DND-41 (cell line): ENCODE measurements around the gene GNG8.

ENCODE experiments used
- ATAC-seq: fragments of 200-7000 bp; cut with Tn5 transposase; 3 replicates; pipeline ENCODE4 v1.9.1; 2021; ENCODE audit warnings: low read depth; ENCODE audit not compliant: insufficient read depth
- DNase-seq: peaks from one replicate; pipeline ENCODE4 v3.0.0-alpha.2; 2020
- H2AFZ ChIP-seq: 2 replicates; pipeline ENCODE4 v1.6.0; 2012; ENCODE audit warnings: low read depth, low read length
- H3K27ac ChIP-seq: 2 replicates; pipeline ENCODE4 v1.5.1; 2012; ENCODE audit warnings: low read length, inconsistent platforms
- H3K27me3 ChIP-seq: fragments of 200-600 bp; sonication (generic); 2 replicates; pipeline ENCODE4 v1.6.0; 2012; ENCODE audit warnings: low read length, mild to moderate bottlenecking, inconsistent platforms; ENCODE audit not compliant: insufficient read depth, poor library complexity
- H3K36me3 ChIP-seq: 2 replicates; pipeline ENCODE4 v1.5.1; 2012; ENCODE audit warnings: low read length, inconsistent platforms; ENCODE audit not compliant: insufficient read depth
- H3K4me1 ChIP-seq: 2 replicates; pipeline ENCODE4 v1.5.1; 2012; ENCODE audit warnings: mild to moderate bottlenecking, low read length; ENCODE audit not compliant: insufficient read depth
- H3K4me2 ChIP-seq: 2 replicates; pipeline ENCODE4 v1.6.0; 2012; ENCODE audit warnings: mild to moderate bottlenecking, moderate library complexity, low read length, inconsistent platforms; ENCODE audit not compliant: insufficient read depth
- H3K4me3 ChIP-seq, 2 experiments: fragments of 200-600 bp in 1 of 2; shearing (Covaris generic) in 1 of 2; 2 replicates each; pipeline ENCODE4 v1.5.1; 2012 to 2016; ENCODE audit warnings: inconsistent platforms in 2 of 2, low read length in 2 of 2, mild to moderate bottlenecking in 2 of 2, low read depth in 1 of 2, moderate library complexity in 1 of 2
- H3K79me2 ChIP-seq: 2 replicates; pipeline ENCODE4 v1.6.0; 2012; ENCODE audit warnings: low read length, inconsistent platforms; ENCODE audit not compliant: insufficient read depth
- H3K9ac ChIP-seq: 2 replicates; pipeline ENCODE4 v1.6.0; 2012; ENCODE audit warnings: low read depth, mild to moderate bottlenecking, inconsistent platforms, low read length, moderate library complexity
- H3K9me3 ChIP-seq: 2 replicates; pipeline ENCODE4 v1.5.1; 2012; ENCODE audit warnings: low read length, moderate library complexity, mild to moderate bottlenecking, inconsistent platforms; ENCODE audit not compliant: insufficient read depth, severe bottlenecking
- H4K20me1 ChIP-seq: 2 replicates; pipeline ENCODE4 v1.6.0; 2012; ENCODE audit warnings: low read length; ENCODE audit not compliant: insufficient read depth
- EZH2 ChIP-seq: IDR thresholded peaks from 3 replicates; pipeline ENCODE4 v1.6.1; 2012; ENCODE audit warnings: borderline replicate concordance, low read depth, mild to moderate bottlenecking, moderate library complexity, low read length, inconsistent platforms; ENCODE audit not compliant: severe bottlenecking
- TF ChIP-seq, protein P1 (sequence below): IDR thresholded peaks from 2 replicates; pipeline ENCODE4 v1.5.1; 2012; ENCODE audit warnings: borderline replicate concordance, low read length, moderate library complexity, mild to moderate bottlenecking; ENCODE audit not compliant: poor library complexity, severe bottlenecking; ENCODE audit errors: extremely low read depth

The GNG8 gene

DNA sequence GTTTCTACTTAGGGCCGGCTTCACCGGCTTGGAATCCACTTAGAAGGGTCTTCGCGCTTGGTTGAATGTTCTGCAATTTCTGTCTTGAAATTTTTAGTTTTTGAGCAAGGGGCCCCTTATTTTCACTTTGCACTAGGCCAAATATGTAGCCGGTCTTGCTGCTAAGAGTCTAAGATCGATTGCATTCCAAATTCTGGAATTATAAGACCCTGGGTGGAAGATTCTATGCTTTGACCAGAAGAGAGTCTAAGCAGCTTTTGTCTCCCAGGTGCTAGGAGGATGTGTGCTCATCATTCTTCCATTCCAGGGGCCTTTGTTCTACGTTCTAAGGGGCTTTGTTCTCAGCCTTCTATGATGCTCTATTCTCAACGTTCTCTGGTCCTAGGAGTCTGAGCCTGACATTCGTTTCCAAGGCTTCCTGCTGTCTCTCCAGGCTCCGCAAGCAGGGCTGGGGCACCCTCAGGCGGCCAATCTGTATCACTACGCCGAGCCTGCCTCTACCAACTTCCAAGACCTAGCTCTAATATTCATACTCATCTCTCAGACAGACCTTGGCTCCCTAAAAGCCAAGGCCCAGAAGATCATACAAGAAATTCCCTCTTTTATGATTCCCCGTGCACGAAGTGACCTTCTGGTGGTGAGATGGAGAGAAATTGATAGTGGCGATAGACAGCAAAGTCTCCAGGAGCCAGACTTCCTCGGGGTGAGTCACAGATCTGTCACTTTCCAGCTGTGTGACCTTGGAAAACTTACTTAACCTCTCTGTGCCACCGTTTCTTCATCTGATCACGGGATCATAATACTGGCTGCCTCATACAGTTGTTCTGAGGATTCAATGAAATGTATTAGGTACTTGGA, 26.0 kb upstream of the GNG8 start:
- ATAC-seq: peak; percentile 46

DNA sequence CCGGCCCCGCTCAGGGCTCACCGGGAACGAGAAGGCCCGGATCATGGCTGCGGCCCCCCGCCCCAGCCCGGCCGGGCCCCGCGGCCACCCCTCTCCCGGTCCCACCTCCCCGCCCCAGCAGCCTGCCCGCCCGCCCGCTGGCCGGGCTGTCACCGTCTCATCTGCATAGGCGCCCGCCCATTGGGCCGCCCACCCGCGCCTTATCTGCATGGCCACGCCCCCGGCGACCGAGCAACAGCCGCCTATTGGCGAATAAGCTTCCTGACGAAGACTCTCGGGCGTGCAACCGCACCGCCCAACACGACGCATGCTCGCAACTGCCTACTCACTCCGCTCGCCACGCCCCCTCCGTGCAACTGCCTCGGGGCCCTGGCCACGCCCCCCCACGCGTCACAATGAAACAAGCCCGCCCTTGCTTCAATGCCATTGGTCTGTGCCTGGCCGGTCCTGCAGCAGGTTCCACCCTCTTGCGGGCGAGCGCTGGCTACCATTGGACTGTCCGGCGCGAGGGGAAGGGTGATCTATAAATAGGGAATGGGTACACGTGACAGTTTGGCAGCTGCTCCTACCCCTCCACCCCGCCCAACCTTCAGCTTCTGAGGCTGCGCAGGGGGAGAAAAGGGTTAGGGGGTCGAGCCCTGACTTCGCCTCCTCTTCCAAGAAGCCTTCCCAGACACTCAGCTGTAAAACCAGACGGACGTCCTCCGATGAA, 25.2 kb upstream of the GNG8 start, which contains the start of gene DACT3:
DACT3 (minus strand) TSS at position 163 of the 712 bp plus-strand sequence; CDS start at position 45, 118 bp downstream.
- peaks cover 15% of the 10 kb centered on the region; the same call in 1 of the 2 replicates for H4K20me1 ChIP-seq
- TF ChIP-seq, protein P1, sequence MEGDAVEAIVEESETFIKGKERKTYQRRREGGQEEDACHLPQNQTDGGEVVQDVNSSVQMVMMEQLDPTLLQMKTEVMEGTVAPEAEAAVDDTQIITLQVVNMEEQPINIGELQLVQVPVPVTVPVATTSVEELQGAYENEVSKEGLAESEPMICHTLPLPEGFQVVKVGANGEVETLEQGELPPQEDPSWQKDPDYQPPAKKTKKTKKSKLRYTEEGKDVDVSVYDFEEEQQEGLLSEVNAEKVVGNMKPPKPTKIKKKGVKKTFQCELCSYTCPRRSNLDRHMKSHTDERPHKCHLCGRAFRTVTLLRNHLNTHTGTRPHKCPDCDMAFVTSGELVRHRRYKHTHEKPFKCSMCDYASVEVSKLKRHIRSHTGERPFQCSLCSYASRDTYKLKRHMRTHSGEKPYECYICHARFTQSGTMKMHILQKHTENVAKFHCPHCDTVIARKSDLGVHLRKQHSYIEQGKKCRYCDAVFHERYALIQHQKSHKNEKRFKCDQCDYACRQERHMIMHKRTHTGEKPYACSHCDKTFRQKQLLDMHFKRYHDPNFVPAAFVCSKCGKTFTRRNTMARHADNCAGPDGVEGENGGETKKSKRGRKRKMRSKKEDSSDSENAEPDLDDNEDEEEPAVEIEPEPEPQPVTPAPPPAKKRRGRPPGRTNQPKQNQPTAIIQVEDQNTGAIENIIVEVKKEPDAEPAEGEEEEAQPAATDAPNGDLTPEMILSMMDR: no peak
- TF ChIP-seq EZH2: no peak
- H3K27ac ChIP-seq: peak within 1 kb of the TSS; percentile 73
- peak within 1 kb of the TSS; percentile 98 for H3K4me2 ChIP-seq
- H3K4me3 ChIP-seq: peak within 1 kb of the TSS; percentile 28 to 62; a peak in 3 of 4 replicates
- H3K9me3 ChIP-seq: no peaks in the 10 kb centered on the region
- no peaks in the 10 kb centered on the region for H3K79me2 ChIP-seq
- peak within 1 kb of the TSS; percentile 67 for H2AFZ ChIP-seq
- DNase-seq (peak; percentile 100), ATAC-seq (peak; percentile 88)
- H3K9ac ChIP-seq: peak within 1 kb of the TSS; percentile 55
- H3K4me1 ChIP-seq: peaks cover 30% of the 10 kb centered on the region
- H3K27me3 ChIP-seq: peaks cover 22% of the 10 kb centered on the region
- H3K36me3 ChIP-seq: no peaks in the 10 kb centered on the region

More for the DNA sequence above, 26.0 kb upstream of the GNG8 start:
- H3K79me2 ChIP-seq: no peaks in the 10 kb centered on the region
- H3K9me3 ChIP-seq: no peaks in the 10 kb centered on the region
- H3K27me3 ChIP-seq: peaks cover 22% of the 10 kb centered on the region
- H4K20me1 ChIP-seq: peaks cover 15% of the 10 kb centered on the region; the same call in 1 of the 2 replicates
- peak overlapping the region; percentile 51; the same call in 1 of the 2 replicates for H2AFZ ChIP-seq
- H3K27ac ChIP-seq: peak overlapping the region; percentile 73
- peak overlapping the region; percentile 25 for H3K9ac ChIP-seq
- no peaks in the 10 kb centered on the region for H3K36me3 ChIP-seq
- no peak for TF ChIP-seq EZH2
- TF ChIP-seq, protein P1: peak; percentile 94
- H3K4me3 ChIP-seq: peak overlapping the region; percentile 4 to 54; a peak in 3 of 4 replicates
- H3K4me2 ChIP-seq: peak overlapping the region; percentile 81
- H3K4me1 ChIP-seq: peaks cover 30% of the 10 kb centered on the region
- peak; percentile 80 for DNase-seq

DNA sequence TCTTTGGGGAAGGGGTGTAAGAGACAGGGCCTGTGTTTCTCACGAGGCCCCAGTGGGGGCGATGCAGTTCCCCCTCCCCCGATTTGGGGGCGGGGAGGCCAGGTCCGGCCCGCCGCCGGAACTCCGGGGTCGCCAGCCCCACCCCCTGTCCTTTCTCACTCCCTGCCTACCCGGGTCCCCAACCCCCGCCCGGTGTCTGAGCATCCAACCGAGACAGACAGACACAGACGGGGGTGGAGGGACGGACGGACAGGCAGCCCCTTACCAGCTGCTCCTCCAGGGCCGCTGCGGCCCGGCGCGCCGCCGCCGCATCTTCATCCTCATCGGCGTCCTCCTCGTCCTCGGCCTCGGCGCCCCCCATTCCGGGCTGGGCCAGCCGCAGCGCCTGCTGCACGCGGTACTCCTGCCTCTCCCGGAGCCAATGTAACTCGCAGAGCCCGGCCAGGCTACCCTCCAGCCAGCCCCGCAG, 24.6 kb upstream of the GNG8 start:
- ATAC-seq (no peak; the same call in 1 of the 3 replicates), DNase-seq (no peak)
- H3K9ac ChIP-seq: peak overlapping the region; percentile 55
- H3K27me3 ChIP-seq: peaks cover 22% of the 10 kb centered on the region
- no peak for TF ChIP-seq EZH2
- TF ChIP-seq, protein P1: no peak
- H4K20me1 ChIP-seq: peaks cover 15% of the 10 kb centered on the region; the same call in 1 of the 2 replicates
- H3K79me2 ChIP-seq: no peaks in the 10 kb centered on the region
- H3K4me2 ChIP-seq: peak overlapping the region; percentile 98
- H3K9me3 ChIP-seq: no peaks in the 10 kb centered on the region
- H3K4me3 ChIP-seq: peak overlapping the region; percentile 28 to 62; a peak in 3 of 4 replicates
- no peak overlapping the region for H3K27ac ChIP-seq
- H3K4me1 ChIP-seq: peaks cover 30% of the 10 kb centered on the region
- H2AFZ ChIP-seq: peak overlapping the region; percentile 67
- no peaks in the 10 kb centered on the region for H3K36me3 ChIP-seq
